Kidney (tissue), 14 donors: ENCODE results near the gene MCMBP. TPM values are rescaled to one million over a fixed set of nuclear protein-coding genes. Genes with fewer than 3 reads are reported as not detected.

ENCODE experiments used
- DNase-seq, 5 donors: peaks; one replicate each; pipeline ENCODE4 v3.0.0-alpha.2; 2013 to 2020
- FAIRE-seq: peaks from 2 replicates; lab custom pipeline; 2012; peaks lifted over from hg19 to GRCh38; lab: Jason Lieb, UNC
- H3K27ac ChIP-seq, 2 donors: one replicate each; pipeline ENCODE4 v1.7.0; 2013; ENCODE audit warnings: low read depth in 2 of 2, low read length in 2 of 2, inconsistent platforms in 1 of 2
- H3K27me3 ChIP-seq: one replicate; pipeline ENCODE4 v1.7.1; 2013; ENCODE audit warnings: low read length, inconsistent platforms; ENCODE audit not compliant: control insufficient read depth, insufficient read depth
- H3K36me3 ChIP-seq, 3 donors: one replicate each; pipeline versions ENCODE4 v1.7.0 to v1.7.1; 2013; ENCODE audit warnings: low read length in 3 of 3, control low read depth in 1 of 3, inconsistent platforms in 1 of 3; ENCODE audit not compliant: insufficient read depth in 3 of 3, control insufficient read depth in 2 of 3
- H3K4me1 ChIP-seq, 3 donors: one replicate each; pipeline versions ENCODE4 v1.7.0 to v1.7.1; 2013; ENCODE audit warnings: low read length in 3 of 3, inconsistent platforms in 1 of 3, low read depth in 1 of 3; ENCODE audit not compliant: control insufficient read depth in 2 of 3, insufficient read depth in 2 of 3
- H3K4me3 ChIP-seq, 3 donors: one replicate each; pipeline versions ENCODE4 v1.7.0 to v1.8.1; 2013; ENCODE audit warnings: low read length in 3 of 3, control low read depth in 1 of 3, inconsistent platforms in 1 of 3
- H3K9ac ChIP-seq, 3 donors: one replicate each; pipeline versions ENCODE4 v1.7.0 to v1.7.1; 2013; ENCODE audit warnings: low read length in 3 of 3, control low read depth in 1 of 3, inconsistent platforms in 1 of 3
- H3K9me3 ChIP-seq, 3 donors: one replicate each; pipeline versions ENCODE4 v1.7.0 to v1.7.1; 2013; ENCODE audit warnings: low read length in 3 of 3, control low read depth in 1 of 3, inconsistent platforms in 1 of 3; ENCODE audit not compliant: control insufficient read depth in 2 of 3, insufficient read depth in 1 of 3
- CTCF ChIP-seq: IDR thresholded peaks from 3 replicates; pipeline ENCODE4 v1.5.1; 2012; ENCODE audit warnings: mild to moderate bottlenecking, moderate library complexity, borderline replicate concordance; ENCODE audit not compliant: insufficient read depth; ENCODE audit errors: extremely low read depth
- intact Hi-C: fragments of 100-400 bp; cut with DNase I; formaldehyde crosslinking; loops from one replicate; pipeline ENCODE4 v1.11.1; 2022
- polyA plus RNA-seq: library from polyadenylated mRNA; stranded (reverse); fragments of 350-450 nt; fragmentation: Illumina TruSeq; extraction: RNeasy Lipid Tissue Mini Kit (QIAGEN cat#74804); gene quantifications from one replicate; pipeline ENCODE4 v1.2.3, GENCODE V29; 2014; ENCODE audit warnings: low read depth, low replicate concordance; ENCODE audit not compliant: insufficient read depth
- total RNA-seq: library from RNA; stranded (reverse); fragmentation: NEBNext Ultra II Directional; extraction: Animal tissue kit (Norgen Biotek cat#: 25700); gene quantifications from one replicate; pipeline ENCODE4 v1.2.1, GENCODE V29; 2021
- donor health status: control.
- donor health status: control.
- donor health status: control.
- donor health status: control.
- donor health status: control.
- donor health status: DM: yes; HTN: yes; CAD: no.
- donor health status: Normal renal cell carcinoma (clear cell type).

The MCMBP gene
- total and polyA plus RNA-seq, 2 donors from 2014 or later, result 21.3 to 45.3 TPM

DNA sequence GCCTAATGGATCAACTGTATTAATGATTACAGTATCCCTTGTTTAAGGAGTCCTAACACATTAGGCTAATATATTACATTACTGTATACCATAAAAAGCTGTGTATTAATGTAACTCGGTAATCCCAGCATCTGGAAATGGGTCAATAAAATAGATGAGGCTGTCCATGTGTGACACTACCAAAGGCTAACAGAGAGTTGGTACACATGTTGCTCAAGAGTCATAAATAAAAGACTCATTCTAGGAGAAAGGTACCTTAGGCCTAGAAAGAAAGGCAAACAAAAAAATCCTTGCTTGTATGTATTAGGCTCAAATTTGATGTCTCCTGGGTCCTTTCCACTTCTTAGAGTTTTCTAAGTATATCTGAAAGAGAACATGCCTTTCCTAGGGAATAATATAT, 14.6 kb downstream of the MCMBP start:
- no peak for TF ChIP-seq CTCF
- intact Hi-C loops, result no loop called here
- Histone ChIP-seq H3K9ac (no peak overlapping the region), H3K9me3 (no peaks in the 10 kb centered on the region), H3K27ac (no peak overlapping the region), H3K4me3 (no peak overlapping the region), H3K36me3 (peaks cover 0 to 10% (median 4%) of the 10 kb centered on the region in 3 donors), H3K27me3 (no peaks in the 10 kb centered on the region), H3K4me1 (no peaks in the 10 kb centered on the region)
- DNase-seq, result no peak
- FAIRE-seq, result no peak

DNA sequence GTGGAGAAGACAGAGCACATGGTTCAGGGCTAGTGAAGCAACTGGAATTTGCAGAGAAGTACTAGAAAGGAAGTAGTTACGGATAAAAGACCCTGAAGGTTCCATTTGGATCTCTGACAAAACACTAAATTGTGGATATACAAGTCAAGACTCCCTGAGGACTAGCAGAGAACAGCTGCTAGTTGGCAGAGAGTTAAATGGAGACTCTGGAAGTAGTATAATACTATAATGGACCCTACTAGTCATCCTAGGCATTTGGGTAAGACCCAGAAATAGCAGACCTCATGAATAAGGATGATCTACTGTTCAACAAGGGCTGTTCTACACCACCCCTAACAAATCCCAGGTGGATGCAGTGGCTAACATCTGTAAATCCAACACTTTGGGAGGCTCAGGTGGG, 19.1 kb downstream of the MCMBP start:
- no peak for TF ChIP-seq CTCF
- intact Hi-C loops, result no loop called here
- Histone ChIP-seq H3K9ac (no peak overlapping the region), H3K9me3 (no peaks in the 10 kb centered on the region), H3K4me3 (no peak overlapping the region), H3K36me3 (peaks cover 3 to 24% (median 6%) of the 10 kb centered on the region in 3 donors), H3K27ac (no peak overlapping the region), H3K27me3 (no peaks in the 10 kb centered on the region), H3K4me1 (no peaks in the 10 kb centered on the region)
- FAIRE-seq, result no peak
- no peak for DNase-seq

DNA sequence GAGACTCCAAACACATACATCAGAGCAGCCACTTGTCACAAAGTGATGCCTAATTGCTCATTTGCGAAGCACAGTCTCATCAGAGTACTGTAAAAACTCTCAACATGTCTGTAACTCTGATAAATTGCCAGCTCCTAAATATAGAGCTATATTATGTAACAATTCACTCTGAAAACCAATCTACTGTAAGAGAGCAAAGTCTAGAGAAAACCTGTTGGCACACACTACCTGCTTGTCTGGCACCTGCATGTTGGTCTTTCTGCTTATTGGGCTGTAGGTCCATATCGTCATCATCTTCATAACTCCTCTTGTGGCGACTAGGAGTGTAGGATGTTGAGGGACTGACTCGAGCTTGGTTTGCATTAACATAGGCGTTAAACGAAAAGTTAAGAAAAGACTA, 19.8 kb downstream of the MCMBP start:
- Histone ChIP-seq H3K9ac (no peak overlapping the region), H3K36me3 (peaks cover 3 to 24% (median 6%) of the 10 kb centered on the region in 3 donors), H3K4me3 (no peak overlapping the region), H3K4me1 (no peaks in the 10 kb centered on the region), H3K9me3 (no peaks in the 10 kb centered on the region), H3K27ac (no peak overlapping the region), H3K27me3 (no peaks in the 10 kb centered on the region)
- DNase-seq (no peak), FAIRE-seq (no peak)
- TF ChIP-seq CTCF, result no peak
- intact Hi-C loops, result no loop called here

DNA sequence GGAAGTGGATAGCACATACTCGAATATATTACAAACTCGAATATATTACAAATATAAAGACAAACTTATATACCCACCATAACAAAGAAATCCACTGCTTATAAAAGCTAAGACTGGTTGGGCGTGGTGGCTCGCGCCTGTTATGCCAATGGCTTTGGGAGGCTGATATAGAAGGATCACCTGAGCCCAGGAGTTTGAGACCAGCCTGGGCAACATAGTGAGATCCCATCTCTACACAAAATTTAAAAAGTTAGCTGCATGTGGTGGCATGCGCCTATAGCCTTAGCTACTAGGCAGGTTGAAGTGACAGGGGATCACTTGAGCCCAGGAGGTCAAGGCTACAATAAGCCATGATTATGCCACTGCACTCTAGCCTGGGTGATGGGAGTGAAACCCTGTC, 20.4 kb downstream of the MCMBP start:
- no peak for TF ChIP-seq CTCF
- H3K9ac ChIP-seq, result no peak overlapping the region
- H3K27ac ChIP-seq, result no peak overlapping the region
- H3K36me3 ChIP-seq, result peaks cover 3 to 25% (median 7%) of the 10 kb centered on the region in 3 donors
- FAIRE-seq (no peak), DNase-seq (no peak)
- H3K27me3 ChIP-seq, result no peaks in the 10 kb centered on the region
- H3K9me3 ChIP-seq, result no peaks in the 10 kb centered on the region
- no peaks in the 10 kb centered on the region for H3K4me1 ChIP-seq
- no peak overlapping the region for H3K4me3 ChIP-seq
- intact Hi-C loops, result no loop called here
